Body of pancreas (tissue), 4 donors: ENCODE results near the gene SLC12A9.

Experiments
- POLR2A ChIP-seq, 3 donors: fragments of 450-650 bp; IDR thresholded peaks; one replicate each; pipeline ENCODE4 v1.6.1; 2016; ENCODE audit warnings: antibody characterized with exemption in 3 of 3, mild to moderate bottlenecking in 2 of 3
- TF ChIP-seq, protein P1 (sequence below), 7 experiments: fragments of 450-650 bp in 4 of 7; fragments of 200-600 bp in 3 of 7; sonication (generic) in 3 of 7; IDR thresholded peaks; one replicate each; pipeline ENCODE4 v1.5.1; 2016 to 2019; ENCODE audit warnings: antibody characterized with exemption in 7 of 7

DNA sequence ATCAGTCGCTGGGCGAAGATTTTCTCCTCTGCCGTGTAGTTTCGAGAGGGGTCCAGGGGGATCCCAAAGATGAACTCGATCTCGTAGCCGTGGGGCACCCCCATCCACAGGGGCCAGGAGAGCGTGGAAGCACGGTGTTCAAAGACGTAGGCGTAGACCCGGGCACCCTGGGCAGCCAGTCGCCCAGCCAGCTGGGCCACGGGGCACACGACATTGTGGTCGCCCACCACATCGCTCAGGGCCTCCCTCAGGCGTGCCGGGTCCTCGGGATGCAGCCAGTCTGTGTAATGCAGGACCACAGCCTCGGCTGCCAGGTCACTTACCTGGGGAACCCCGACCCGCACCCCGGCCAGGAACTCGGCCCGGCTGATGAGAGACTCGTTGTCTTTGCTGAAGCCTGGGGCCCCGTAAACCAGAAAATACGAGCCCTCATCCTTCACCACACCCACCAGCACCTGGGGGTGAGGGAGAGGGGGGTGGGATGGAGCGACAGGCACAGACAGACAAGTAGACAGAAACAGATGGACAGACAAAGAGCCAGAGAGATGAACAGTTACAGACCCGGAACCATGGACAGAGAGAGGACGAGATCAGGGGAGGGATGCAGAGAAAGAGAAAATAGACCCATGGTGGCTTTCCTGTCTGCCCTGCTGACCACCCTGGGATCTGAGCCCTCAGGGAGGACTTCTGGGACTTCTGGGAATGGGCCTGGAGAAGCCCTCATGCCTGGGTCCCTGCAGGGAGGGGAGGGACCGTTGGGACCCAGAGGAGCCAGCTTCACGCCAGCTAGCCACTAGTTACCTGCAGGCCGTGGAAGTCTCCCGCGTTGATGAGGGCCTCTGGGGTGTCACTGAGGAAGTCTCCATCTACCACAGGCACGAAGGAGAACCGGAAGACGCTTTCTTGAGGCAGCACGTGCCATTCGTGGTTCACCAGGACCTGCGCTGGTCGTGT is 40.1 kb downstream of the SLC12A9 start:
- TF ChIP-seq, protein P1, sequence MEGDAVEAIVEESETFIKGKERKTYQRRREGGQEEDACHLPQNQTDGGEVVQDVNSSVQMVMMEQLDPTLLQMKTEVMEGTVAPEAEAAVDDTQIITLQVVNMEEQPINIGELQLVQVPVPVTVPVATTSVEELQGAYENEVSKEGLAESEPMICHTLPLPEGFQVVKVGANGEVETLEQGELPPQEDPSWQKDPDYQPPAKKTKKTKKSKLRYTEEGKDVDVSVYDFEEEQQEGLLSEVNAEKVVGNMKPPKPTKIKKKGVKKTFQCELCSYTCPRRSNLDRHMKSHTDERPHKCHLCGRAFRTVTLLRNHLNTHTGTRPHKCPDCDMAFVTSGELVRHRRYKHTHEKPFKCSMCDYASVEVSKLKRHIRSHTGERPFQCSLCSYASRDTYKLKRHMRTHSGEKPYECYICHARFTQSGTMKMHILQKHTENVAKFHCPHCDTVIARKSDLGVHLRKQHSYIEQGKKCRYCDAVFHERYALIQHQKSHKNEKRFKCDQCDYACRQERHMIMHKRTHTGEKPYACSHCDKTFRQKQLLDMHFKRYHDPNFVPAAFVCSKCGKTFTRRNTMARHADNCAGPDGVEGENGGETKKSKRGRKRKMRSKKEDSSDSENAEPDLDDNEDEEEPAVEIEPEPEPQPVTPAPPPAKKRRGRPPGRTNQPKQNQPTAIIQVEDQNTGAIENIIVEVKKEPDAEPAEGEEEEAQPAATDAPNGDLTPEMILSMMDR (IDR thresholded peaks at IDR 0.05): no peak
- no peak for TF ChIP-seq POLR2A (IDR thresholded peaks at IDR 0.05)
